A549 (cell line): ENCODE results near the gene SYP.

Experiments
- CHD4 ChIP-seq: fragments of 200-600 bp; sonication (generic); IDR thresholded peaks from 2 replicates; pipeline ENCODE4 v1.6.1; 2016; ENCODE audit warnings: antibody characterized with exemption, mild to moderate bottlenecking, borderline replicate concordance
- CTCF ChIP-seq: fragments of >200 bp; sonication (Bioruptor Twin); formaldehyde crosslinking; IDR thresholded peaks from 3 replicates; pipeline ENCODE4 v1.5.1; 2016
- EP300 ChIP-seq, 2 experiments: fragments of >200 bp; sonication (Bioruptor Twin); formaldehyde crosslinking; IDR thresholded peaks; 2 replicates in 1 of 2; 3 replicates in 1 of 2; pipeline ENCODE4 v1.6.1; 2016 to 2017
- HDAC2 ChIP-seq: fragments of 200-600 bp; sonication (generic); IDR thresholded peaks from 2 replicates; pipeline ENCODE4 v1.6.1; 2016
- HOXA7 ChIP-seq: fragments of 250-450 bp; sonication (Bioruptor Pico); IDR thresholded peaks from 2 replicates; pipeline ENCODE4 v1.5.0; 2020; ENCODE audit warnings: mild to moderate bottlenecking, moderate library complexity
- POLR2A ChIP-seq: IDR thresholded peaks from 2 replicates; pipeline ENCODE4 v1.6.1; 2012; ENCODE audit warnings: mild to moderate bottlenecking, low read length
- POLR2AphosphoS2 ChIP-seq: conservative IDR thresholded peaks from 2 replicates; pipeline ENCODE4 v1.6.1; 2012; ENCODE audit warnings: low read length, improper control_type of control experiment, inconsistent platforms
- RCOR1 ChIP-seq: fragments of 150-350 bp; IDR thresholded peaks from 2 replicates; pipeline ENCODE4 v1.6.1; 2014; ENCODE audit warnings: antibody characterized with exemption, low read length, low read depth
- RNF2 ChIP-seq: fragments of 200-600 bp; sonication (generic); IDR thresholded peaks from 2 replicates; pipeline ENCODE4 v1.6.1; 2016; ENCODE audit warnings: low read depth, mild to moderate bottlenecking, antibody characterized with exemption, moderate library complexity, borderline replicate concordance

- TF ChIP-seq EP300 (IDR thresholded peaks at IDR 0.05) (no peak), RNF2 (no peak), CTCF (no peak), RCOR1 (no peak), HDAC2 (no peak), POLR2A (no peak), POLR2AphosphoS2 (no peak), CHD4 (no peak), HOXA7 (CRISPR knock-in tag) (no peak)
These were observed 12.2 kb upstream of the SYP start for GRCh38 chrX:49212209-49212608.
